ENCODE data around the gene PXYLP1.

DNA sequence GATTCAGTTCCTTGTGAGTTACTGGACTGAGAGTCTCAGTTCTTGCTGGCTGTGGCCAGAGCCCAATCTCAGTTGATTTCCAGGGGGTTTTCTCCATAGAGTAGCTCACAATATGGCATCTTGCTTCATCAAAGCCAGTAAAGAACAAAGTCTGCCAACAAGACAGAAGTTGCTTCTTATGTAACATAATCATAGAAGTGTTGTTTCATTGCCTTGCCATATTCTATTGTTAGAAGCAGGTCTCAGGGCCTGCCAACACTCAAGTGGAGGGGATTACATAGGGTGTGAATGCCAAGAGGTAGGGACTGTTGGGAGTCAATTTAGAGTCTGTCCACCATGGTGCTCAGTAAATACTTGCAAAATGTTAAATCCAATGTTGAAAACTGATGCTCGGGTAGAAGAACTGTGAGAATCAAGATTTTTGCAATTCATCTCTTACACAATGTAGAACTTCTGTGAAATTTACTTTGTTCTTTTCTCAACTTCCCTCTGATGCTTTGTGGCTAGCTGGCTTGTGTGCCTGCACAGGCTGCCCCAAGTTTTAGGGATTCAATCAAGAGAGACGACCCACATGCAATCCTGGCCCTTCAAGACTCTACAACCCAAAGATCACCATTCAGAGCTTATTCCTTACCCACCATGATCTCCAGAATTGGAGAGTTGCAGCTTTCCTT lies 13.3 kb upstream of the PXYLP1 start:
- no peak for TF ChIP-seq POLR2A (IDR thresholded peaks at IDR 0.05)
- TF ChIP-seq, protein P1, sequence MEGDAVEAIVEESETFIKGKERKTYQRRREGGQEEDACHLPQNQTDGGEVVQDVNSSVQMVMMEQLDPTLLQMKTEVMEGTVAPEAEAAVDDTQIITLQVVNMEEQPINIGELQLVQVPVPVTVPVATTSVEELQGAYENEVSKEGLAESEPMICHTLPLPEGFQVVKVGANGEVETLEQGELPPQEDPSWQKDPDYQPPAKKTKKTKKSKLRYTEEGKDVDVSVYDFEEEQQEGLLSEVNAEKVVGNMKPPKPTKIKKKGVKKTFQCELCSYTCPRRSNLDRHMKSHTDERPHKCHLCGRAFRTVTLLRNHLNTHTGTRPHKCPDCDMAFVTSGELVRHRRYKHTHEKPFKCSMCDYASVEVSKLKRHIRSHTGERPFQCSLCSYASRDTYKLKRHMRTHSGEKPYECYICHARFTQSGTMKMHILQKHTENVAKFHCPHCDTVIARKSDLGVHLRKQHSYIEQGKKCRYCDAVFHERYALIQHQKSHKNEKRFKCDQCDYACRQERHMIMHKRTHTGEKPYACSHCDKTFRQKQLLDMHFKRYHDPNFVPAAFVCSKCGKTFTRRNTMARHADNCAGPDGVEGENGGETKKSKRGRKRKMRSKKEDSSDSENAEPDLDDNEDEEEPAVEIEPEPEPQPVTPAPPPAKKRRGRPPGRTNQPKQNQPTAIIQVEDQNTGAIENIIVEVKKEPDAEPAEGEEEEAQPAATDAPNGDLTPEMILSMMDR (IDR thresholded peaks at IDR 0.05 in 4 of 5, conservative IDR thresholded peaks at IDR 0.05 in 1 of 5): no peak
